ENCODE data around the gene UBR2. TPM values are rescaled to one million over a fixed set of nuclear protein-coding genes. Genes with fewer than 3 reads are reported as not detected.
A peak's percentile ranks its signal among the peaks of the same experiment; 100 is the strongest.

Gene UBR2
- total RNA-seq, 1 donor, result 31.5 TPM

GRCh38 chr6:42522036-42522435 lies 41.8 kb upstream of the UBR2 start:
- no peak for DNase-seq (ENCODE audit: insufficient read length, low spot score, missing footprints)
- TF ChIP-seq, protein P1, sequence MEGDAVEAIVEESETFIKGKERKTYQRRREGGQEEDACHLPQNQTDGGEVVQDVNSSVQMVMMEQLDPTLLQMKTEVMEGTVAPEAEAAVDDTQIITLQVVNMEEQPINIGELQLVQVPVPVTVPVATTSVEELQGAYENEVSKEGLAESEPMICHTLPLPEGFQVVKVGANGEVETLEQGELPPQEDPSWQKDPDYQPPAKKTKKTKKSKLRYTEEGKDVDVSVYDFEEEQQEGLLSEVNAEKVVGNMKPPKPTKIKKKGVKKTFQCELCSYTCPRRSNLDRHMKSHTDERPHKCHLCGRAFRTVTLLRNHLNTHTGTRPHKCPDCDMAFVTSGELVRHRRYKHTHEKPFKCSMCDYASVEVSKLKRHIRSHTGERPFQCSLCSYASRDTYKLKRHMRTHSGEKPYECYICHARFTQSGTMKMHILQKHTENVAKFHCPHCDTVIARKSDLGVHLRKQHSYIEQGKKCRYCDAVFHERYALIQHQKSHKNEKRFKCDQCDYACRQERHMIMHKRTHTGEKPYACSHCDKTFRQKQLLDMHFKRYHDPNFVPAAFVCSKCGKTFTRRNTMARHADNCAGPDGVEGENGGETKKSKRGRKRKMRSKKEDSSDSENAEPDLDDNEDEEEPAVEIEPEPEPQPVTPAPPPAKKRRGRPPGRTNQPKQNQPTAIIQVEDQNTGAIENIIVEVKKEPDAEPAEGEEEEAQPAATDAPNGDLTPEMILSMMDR (IDR thresholded peaks at IDR 0.05; ENCODE audit: extremely low read depth, low read depth, low read length), result no peak
- peak overlapping the region; percentile 52 for H3K4me2 ChIP-seq (ENCODE audit: insufficient read depth, low read length)
- H3K4me1 ChIP-seq (ENCODE audit: insufficient read depth, low read length), result peaks cover 33% of the 10 kb centered on the region
- H3K4me3 ChIP-seq (ENCODE audit: insufficient read depth, low read length), result no peak overlapping the region
- H4K20me1 ChIP-seq (ENCODE audit: insufficient read depth, low read length), result no peaks in the 10 kb centered on the region
- no peaks in the 10 kb centered on the region for H3K36me3 ChIP-seq (ENCODE audit: insufficient read depth, low read length)
- peak overlapping the region; percentile 74 for H3K27ac ChIP-seq (ENCODE audit: low read depth, low read length)
- no peaks in the 10 kb centered on the region for H3K9me3 ChIP-seq (ENCODE audit: low read depth, low read length)
- no peak overlapping the region for H2AFZ ChIP-seq (ENCODE audit: low read length)
- H3K79me2 ChIP-seq (ENCODE audit: insufficient read depth, low read length), result no peaks in the 10 kb centered on the region
- H3K27me3 ChIP-seq (ENCODE audit: insufficient read depth, low read length), result no peaks in the 10 kb centered on the region

DNA sequence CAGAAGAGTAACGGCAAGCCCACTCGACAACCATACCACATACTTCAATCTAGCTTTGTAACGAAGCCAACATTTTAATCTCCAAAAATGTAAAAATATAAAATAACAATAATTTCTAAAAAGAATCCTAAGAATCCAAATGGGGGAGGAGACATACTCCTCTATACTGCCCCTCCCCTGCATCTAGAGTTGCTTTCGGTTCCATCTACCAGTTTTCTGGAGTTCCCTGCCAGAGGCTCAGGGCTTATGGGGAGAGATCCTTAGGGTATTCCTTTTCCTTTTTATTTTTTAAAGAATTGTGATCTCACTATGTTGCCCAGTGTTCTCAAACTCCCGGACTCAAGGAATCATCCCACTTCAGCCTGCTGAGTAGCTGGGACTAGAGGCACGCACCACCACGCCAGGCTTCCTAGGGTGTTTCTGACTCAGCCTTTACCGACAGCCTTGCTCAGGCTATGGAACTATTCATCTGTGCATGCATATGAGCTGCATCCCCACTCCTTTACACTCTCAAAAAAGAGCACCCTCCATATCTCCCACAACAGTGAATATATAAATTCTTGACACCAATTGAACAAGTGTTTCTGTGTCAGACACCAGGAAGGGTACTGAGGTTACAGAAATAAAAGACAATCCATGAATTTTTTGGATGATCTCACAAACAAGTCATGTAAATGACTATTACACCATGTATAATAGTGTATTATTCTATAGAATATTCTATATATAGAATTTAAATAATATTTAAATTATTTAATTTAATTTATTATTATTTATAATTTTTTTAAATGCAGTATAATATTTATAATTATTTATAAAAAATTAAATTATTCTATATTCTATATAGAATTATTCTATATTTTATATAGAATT lies 40.7 kb upstream of the UBR2 start:
- no peaks in the 10 kb centered on the region for H4K20me1 ChIP-seq (ENCODE audit: insufficient read depth, low read length)
- H3K79me2 ChIP-seq (ENCODE audit: insufficient read depth, low read length), result no peaks in the 10 kb centered on the region
- no peaks in the 10 kb centered on the region for H3K9me3 ChIP-seq (ENCODE audit: low read depth, low read length)
- peak overlapping the region; percentile 74 for H3K27ac ChIP-seq (ENCODE audit: low read depth, low read length)
- DNase-seq (ENCODE audit: insufficient read length, low spot score, missing footprints), result peak; percentile 15
- no peaks in the 10 kb centered on the region for H3K36me3 ChIP-seq (ENCODE audit: insufficient read depth, low read length)
- H3K4me1 ChIP-seq (ENCODE audit: insufficient read depth, low read length), result peaks cover 33% of the 10 kb centered on the region
- TF ChIP-seq, protein P1 (IDR thresholded peaks at IDR 0.05; ENCODE audit: extremely low read depth, low read depth, low read length), result no peak
- no peak overlapping the region for H2AFZ ChIP-seq (ENCODE audit: low read length)
- H3K4me3 ChIP-seq (ENCODE audit: insufficient read depth, low read length), result peak overlapping the region; percentile 27
- no peaks in the 10 kb centered on the region for H3K27me3 ChIP-seq (ENCODE audit: insufficient read depth, low read length)
- peak overlapping the region; percentile 66 for H3K4me2 ChIP-seq (ENCODE audit: insufficient read depth, low read length)

GRCh38 chr6:42525206-42525605 lies 38.6 kb upstream of the UBR2 start:
- DNase-seq (ENCODE audit: insufficient read length, low spot score, missing footprints), result no peak
- no peaks in the 10 kb centered on the region for H3K79me2 ChIP-seq (ENCODE audit: insufficient read depth, low read length)
- H2AFZ ChIP-seq (ENCODE audit: low read length), result no peak overlapping the region
- no peaks in the 10 kb centered on the region for H3K36me3 ChIP-seq (ENCODE audit: insufficient read depth, low read length)
- no peak overlapping the region for H3K4me2 ChIP-seq (ENCODE audit: insufficient read depth, low read length)
- H3K4me1 ChIP-seq (ENCODE audit: insufficient read depth, low read length), result peaks cover 31% of the 10 kb centered on the region
- no peak overlapping the region for H3K27ac ChIP-seq (ENCODE audit: low read depth, low read length)
- H4K20me1 ChIP-seq (ENCODE audit: insufficient read depth, low read length), result no peaks in the 10 kb centered on the region
- H3K27me3 ChIP-seq (ENCODE audit: insufficient read depth, low read length), result no peaks in the 10 kb centered on the region
- TF ChIP-seq, protein P1 (IDR thresholded peaks at IDR 0.05; ENCODE audit: extremely low read depth, low read depth, low read length), result no peak
- no peaks in the 10 kb centered on the region for H3K9me3 ChIP-seq (ENCODE audit: low read depth, low read length)
- no peak overlapping the region for H3K4me3 ChIP-seq (ENCODE audit: insufficient read depth, low read length)

- Histone ChIP-seq H3K27me3 (ENCODE audit: insufficient read depth, low read length) (no peaks in the 10 kb centered on the region), H2AFZ (ENCODE audit: low read length) (peak overlapping the region; percentile 15), H4K20me1 (ENCODE audit: insufficient read depth, low read length) (no peaks in the 10 kb centered on the region), H3K79me2 (ENCODE audit: insufficient read depth, low read length) (no peaks in the 10 kb centered on the region), H3K27ac (ENCODE audit: low read depth, low read length) (no peak overlapping the region), H3K9me3 (ENCODE audit: low read depth, low read length) (no peaks in the 10 kb centered on the region), H3K36me3 (ENCODE audit: insufficient read depth, low read length) (no peaks in the 10 kb centered on the region), H3K4me2 (ENCODE audit: insufficient read depth, low read length) (no peak overlapping the region), H3K4me1 (ENCODE audit: insufficient read depth, low read length) (peaks cover 18% of the 10 kb centered on the region), H3K4me3 (ENCODE audit: insufficient read depth, low read length) (no peak overlapping the region)
- TF ChIP-seq, protein P1 (IDR thresholded peaks at IDR 0.05; ENCODE audit: extremely low read depth, low read depth, low read length), result no peak
- no peak for DNase-seq (ENCODE audit: insufficient read length, low spot score, missing footprints)
These were observed 37.2 kb upstream of the UBR2 start for GRCh38 chr6:42526616-42527015.

All from osteoblast (primary cell).